Measurements from ENCODE around the gene ZNF319.

Gene ZNF319

GRCh38 chr16:58046054-58046881 lies 45.8 kb upstream of the ZNF319 start:
- H3K27me3 ChIP-seq (ENCODE audit: insufficient read depth, low read length, poor library complexity) = no peaks in the 10 kb centered on the region
- no peaks in the 10 kb centered on the region for H3K4me1 ChIP-seq (ENCODE audit: control insufficient read depth, low read depth, low read length)
- H3K4me2 ChIP-seq (ENCODE audit: low read length) = no peak overlapping the region
- H3K56ac ChIP-seq (ENCODE audit: low read length) = no peak overlapping the region
- no peak overlapping the region for H2BK120ac ChIP-seq (ENCODE audit: low read depth, low read length)
- H4K5ac ChIP-seq (ENCODE audit: low read length) = no peak overlapping the region
- H2AK5ac ChIP-seq (ENCODE audit: low read length) = no peak overlapping the region
- H3K36me3 ChIP-seq (ENCODE audit: control insufficient read depth, insufficient read depth, low read length) = peaks cover 3% of the 10 kb centered on the region
- no CpG with 5 or more reads among the region's 16 CpGs for WGBS (ENCODE audit: extremely low coverage, insufficient coverage, low lambda C conversion rate)
- H3K79me2 ChIP-seq (ENCODE audit: control insufficient read depth, insufficient read depth, low read length) = no peaks in the 10 kb centered on the region
- H3K27ac ChIP-seq (ENCODE audit: low read depth, low read length) = no peak overlapping the region
- no peak overlapping the region for H4K8ac ChIP-seq (ENCODE audit: low read depth, low read length)
- H2BK5ac ChIP-seq (ENCODE audit: low read length) = no peak overlapping the region
- no peak overlapping the region for H2BK15ac ChIP-seq (replicated peaks; ENCODE audit: low read depth)
- H3K79me1 ChIP-seq (ENCODE audit: low read length) = no peaks in the 10 kb centered on the region
- no peak for DNase-seq
- no peak overlapping the region for H3K9ac ChIP-seq (ENCODE audit: low read length)
- no peak overlapping the region for H3K23ac ChIP-seq (ENCODE audit: low read length)
- H3K18ac ChIP-seq (ENCODE audit: low read length) = no peak overlapping the region
- H3K4me3 ChIP-seq (ENCODE audit: low read length) = no peak overlapping the region
- no peak overlapping the region for H3K4ac ChIP-seq (ENCODE audit: low read depth, low read length)

DNA sequence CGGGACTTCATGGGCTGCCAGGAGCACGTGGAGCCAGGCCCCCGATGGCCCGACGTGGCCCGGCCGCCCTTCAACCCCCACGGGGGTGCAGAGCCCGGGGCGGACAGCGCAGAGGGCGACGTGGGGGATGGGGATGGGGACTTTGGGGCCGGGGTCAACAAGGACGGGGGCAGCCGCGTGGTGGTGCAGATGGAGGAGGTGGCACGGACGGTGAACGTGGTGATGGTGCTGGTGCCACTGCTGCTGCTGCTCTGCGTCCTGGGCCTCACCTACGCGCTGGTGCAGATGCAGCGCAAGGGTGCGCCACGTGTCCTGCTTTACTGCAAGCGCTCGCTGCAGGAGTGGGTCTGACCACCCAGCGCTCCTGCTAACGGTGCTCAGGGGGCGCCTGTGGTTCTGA lies 44.6 kb upstream of the ZNF319 start:
- Histone ChIP-seq H2BK15ac (replicated peaks; ENCODE audit: low read depth) (no peak overlapping the region), H3K23ac (ENCODE audit: low read length) (no peak overlapping the region), H3K79me1 (ENCODE audit: low read length) (no peaks in the 10 kb centered on the region), H4K5ac (ENCODE audit: low read length) (no peak overlapping the region), H2BK120ac (ENCODE audit: low read depth, low read length) (no peak overlapping the region), H2BK5ac (ENCODE audit: low read length) (no peak overlapping the region), H3K36me3 (ENCODE audit: control insufficient read depth, insufficient read depth, low read length) (peaks cover 9% of the 10 kb centered on the region), H3K9ac (ENCODE audit: low read length) (no peak overlapping the region), H3K4me3 (ENCODE audit: low read length) (no peak overlapping the region), H2AK5ac (ENCODE audit: low read length) (no peak overlapping the region), H3K18ac (ENCODE audit: low read length) (no peak overlapping the region), H3K4ac (ENCODE audit: low read depth, low read length) (no peak overlapping the region), H3K27ac (ENCODE audit: low read depth, low read length) (no peak overlapping the region), H3K56ac (ENCODE audit: low read length) (no peak overlapping the region), H3K4me2 (ENCODE audit: low read length) (no peak overlapping the region), H3K27me3 (ENCODE audit: insufficient read depth, low read length, poor library complexity) (no peaks in the 10 kb centered on the region), H4K8ac (ENCODE audit: low read depth, low read length) (no peak overlapping the region), H3K4me1 (ENCODE audit: control insufficient read depth, low read depth, low read length) (no peaks in the 10 kb centered on the region), H3K79me2 (ENCODE audit: control insufficient read depth, insufficient read depth, low read length) (no peaks in the 10 kb centered on the region)
- no CpG with 5 or more reads among the region's 31 CpGs for WGBS (ENCODE audit: extremely low coverage, insufficient coverage, low lambda C conversion rate)
- no peak for DNase-seq

DNA sequence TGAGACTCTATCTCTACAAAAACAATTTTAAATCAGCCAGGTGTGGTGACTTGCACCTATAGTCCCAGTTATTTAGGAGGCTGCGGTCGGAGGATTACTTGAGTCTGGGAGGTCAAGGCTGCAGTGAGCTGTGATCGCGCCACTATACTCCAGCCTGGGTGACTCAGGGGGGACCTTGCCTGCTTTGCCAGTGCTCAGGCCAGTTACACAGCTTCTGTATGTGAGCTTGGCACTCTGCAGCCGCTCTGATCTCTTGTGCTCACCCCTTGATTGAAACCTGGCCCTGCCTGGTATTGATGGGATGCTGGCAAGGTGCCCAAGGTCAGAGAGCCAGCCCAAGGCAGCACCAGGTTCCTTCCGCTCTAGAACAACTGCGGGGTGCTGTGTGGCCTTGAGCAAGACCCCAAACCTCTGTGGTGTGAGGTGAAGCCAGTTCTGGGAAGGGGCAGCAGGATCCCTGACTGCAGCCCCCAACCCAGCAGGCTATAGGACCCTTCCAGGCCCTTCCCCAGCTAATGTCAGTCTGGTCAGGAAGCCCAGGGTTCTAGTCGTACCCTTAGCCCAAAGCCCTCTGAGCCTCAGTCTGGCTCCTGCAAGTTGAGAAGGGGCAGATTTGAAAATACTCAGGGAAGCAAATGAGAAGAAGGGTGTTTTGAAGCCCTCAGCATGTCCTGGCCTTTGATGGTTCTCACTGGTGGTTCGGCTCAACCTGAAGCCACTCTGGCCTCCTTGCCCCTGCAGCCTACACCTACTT lies 44.0 kb upstream of the ZNF319 start:
- Histone ChIP-seq H3K56ac (ENCODE audit: low read length) (no peak overlapping the region), H3K4me1 (ENCODE audit: control insufficient read depth, low read depth, low read length) (no peaks in the 10 kb centered on the region), H3K79me2 (ENCODE audit: control insufficient read depth, insufficient read depth, low read length) (no peaks in the 10 kb centered on the region), H3K9ac (ENCODE audit: low read length) (no peak overlapping the region), H3K4me3 (ENCODE audit: low read length) (no peak overlapping the region), H3K23ac (ENCODE audit: low read length) (no peak overlapping the region), H3K27ac (ENCODE audit: low read depth, low read length) (no peak overlapping the region), H2BK5ac (ENCODE audit: low read length) (no peak overlapping the region), H2BK120ac (ENCODE audit: low read depth, low read length) (no peak overlapping the region), H2BK15ac (replicated peaks; ENCODE audit: low read depth) (no peak overlapping the region), H4K8ac (ENCODE audit: low read depth, low read length) (no peak overlapping the region), H3K27me3 (ENCODE audit: insufficient read depth, low read length, poor library complexity) (no peaks in the 10 kb centered on the region), H2AK5ac (ENCODE audit: low read length) (no peak overlapping the region), H4K5ac (ENCODE audit: low read length) (no peak overlapping the region), H3K4me2 (ENCODE audit: low read length) (no peak overlapping the region), H3K36me3 (ENCODE audit: control insufficient read depth, insufficient read depth, low read length) (peaks cover 10% of the 10 kb centered on the region), H3K18ac (ENCODE audit: low read length) (no peak overlapping the region), H3K79me1 (ENCODE audit: low read length) (no peaks in the 10 kb centered on the region), H3K4ac (ENCODE audit: low read depth, low read length) (no peak overlapping the region)
- no peak for DNase-seq
- WGBS (ENCODE audit: extremely low coverage, insufficient coverage, low lambda C conversion rate) = no CpG with 5 or more reads among the region's 9 CpGs

DNA sequence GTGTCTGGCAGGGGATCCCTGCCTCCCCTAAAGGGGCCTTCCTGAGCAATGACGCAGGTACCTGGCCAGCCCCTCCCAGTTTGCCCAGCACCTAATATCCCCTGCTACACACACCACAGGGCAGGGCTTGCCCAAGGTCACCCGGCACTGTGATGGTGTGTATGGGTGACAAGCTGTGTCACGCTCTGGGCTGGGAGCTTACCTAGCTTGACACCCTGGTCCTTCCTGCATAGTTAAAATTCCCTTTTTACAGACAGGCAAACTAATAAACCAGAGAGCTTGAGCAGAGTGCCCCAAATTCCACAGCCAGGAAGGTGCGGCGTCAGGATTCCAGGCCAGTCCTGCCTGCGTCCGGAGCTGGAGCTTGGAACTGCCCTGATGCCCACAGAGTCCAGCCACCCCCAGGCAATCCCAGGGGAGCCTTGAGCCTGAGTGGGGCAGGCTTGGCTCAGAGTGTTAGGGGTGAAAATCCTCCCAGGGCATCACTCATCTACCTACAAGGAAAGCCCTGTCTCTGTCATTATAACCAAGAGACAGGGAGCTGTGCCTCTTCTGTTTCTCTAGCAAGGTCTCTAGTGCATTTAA lies 43.2 kb upstream of the ZNF319 start:
- no CpG with 5 or more reads among the region's 7 CpGs for WGBS (ENCODE audit: extremely low coverage, insufficient coverage, low lambda C conversion rate)
- peaks cover 10% of the 10 kb centered on the region for H3K36me3 ChIP-seq (ENCODE audit: control insufficient read depth, insufficient read depth, low read length)

GRCh38 chr16:58042886-58043515 lies 42.5 kb upstream of the ZNF319 start:
- H3K36me3 ChIP-seq (ENCODE audit: control insufficient read depth, insufficient read depth, low read length) = peaks cover 13% of the 10 kb centered on the region
- H3K4me3 ChIP-seq (ENCODE audit: low read length) = no peak overlapping the region
- H2BK5ac ChIP-seq (ENCODE audit: low read length) = no peak overlapping the region
- H4K8ac ChIP-seq (ENCODE audit: low read depth, low read length) = no peak overlapping the region
- H2BK120ac ChIP-seq (ENCODE audit: low read depth, low read length) = no peak overlapping the region
- H4K5ac ChIP-seq (ENCODE audit: low read length) = no peak overlapping the region
- no peaks in the 10 kb centered on the region for H3K79me1 ChIP-seq (ENCODE audit: low read length)
- no peak overlapping the region for H2BK15ac ChIP-seq (replicated peaks; ENCODE audit: low read depth)
- no peak overlapping the region for H3K23ac ChIP-seq (ENCODE audit: low read length)
- DNase-seq = no peak
- no peak overlapping the region for H3K56ac ChIP-seq (ENCODE audit: low read length)
- no peak overlapping the region for H3K9ac ChIP-seq (ENCODE audit: low read length)
- no peaks in the 10 kb centered on the region for H3K4me1 ChIP-seq (ENCODE audit: control insufficient read depth, low read depth, low read length)
- H3K4me2 ChIP-seq (ENCODE audit: low read length) = no peak overlapping the region
- H3K79me2 ChIP-seq (ENCODE audit: control insufficient read depth, insufficient read depth, low read length) = no peaks in the 10 kb centered on the region
- no peak overlapping the region for H3K18ac ChIP-seq (ENCODE audit: low read length)
- no peak overlapping the region for H3K4ac ChIP-seq (ENCODE audit: low read depth, low read length)
- H3K27ac ChIP-seq (ENCODE audit: low read depth, low read length) = no peak overlapping the region
- WGBS (ENCODE audit: extremely low coverage, insufficient coverage, low lambda C conversion rate) = no CpG with 5 or more reads among the region's 16 CpGs
- H3K27me3 ChIP-seq (ENCODE audit: insufficient read depth, low read length, poor library complexity) = no peaks in the 10 kb centered on the region
- H2AK5ac ChIP-seq (ENCODE audit: low read length) = no peak overlapping the region

More for the DNA sequence above, 43.2 kb upstream of the ZNF319 start:
- H2AK5ac ChIP-seq (ENCODE audit: low read length) = no peak overlapping the region
- H3K4me3 ChIP-seq (ENCODE audit: low read length) = no peak overlapping the region
- no peak overlapping the region for H3K4me2 ChIP-seq (ENCODE audit: low read length)
- no peaks in the 10 kb centered on the region for H3K27me3 ChIP-seq (ENCODE audit: insufficient read depth, low read length, poor library complexity)
- no peak overlapping the region for H2BK120ac ChIP-seq (ENCODE audit: low read depth, low read length)
- no peak overlapping the region for H4K5ac ChIP-seq (ENCODE audit: low read length)
- H3K18ac ChIP-seq (ENCODE audit: low read length) = no peak overlapping the region
- no peaks in the 10 kb centered on the region for H3K79me1 ChIP-seq (ENCODE audit: low read length)
- H3K4me1 ChIP-seq (ENCODE audit: control insufficient read depth, low read depth, low read length) = no peaks in the 10 kb centered on the region
- no peak overlapping the region for H2BK5ac ChIP-seq (ENCODE audit: low read length)
- H3K9ac ChIP-seq (ENCODE audit: low read length) = no peak overlapping the region
- H2BK15ac ChIP-seq (replicated peaks; ENCODE audit: low read depth) = no peak overlapping the region
- H3K56ac ChIP-seq (ENCODE audit: low read length) = no peak overlapping the region
- no peak overlapping the region for H3K4ac ChIP-seq (ENCODE audit: low read depth, low read length)
- H3K27ac ChIP-seq (ENCODE audit: low read depth, low read length) = no peak overlapping the region
- H3K79me2 ChIP-seq (ENCODE audit: control insufficient read depth, insufficient read depth, low read length) = no peaks in the 10 kb centered on the region
- DNase-seq = no peak
- no peak overlapping the region for H4K8ac ChIP-seq (ENCODE audit: low read depth, low read length)
- H3K23ac ChIP-seq (ENCODE audit: low read length) = no peak overlapping the region
